Amniotic stem cell (primary cell): ENCODE data around the gene GCN1.

Experiments used
- DNase-seq: peaks from one replicate; lab custom pipeline; 2025; lab: John Stamatoyannopoulos, UW

The GCN1 gene

DNA sequence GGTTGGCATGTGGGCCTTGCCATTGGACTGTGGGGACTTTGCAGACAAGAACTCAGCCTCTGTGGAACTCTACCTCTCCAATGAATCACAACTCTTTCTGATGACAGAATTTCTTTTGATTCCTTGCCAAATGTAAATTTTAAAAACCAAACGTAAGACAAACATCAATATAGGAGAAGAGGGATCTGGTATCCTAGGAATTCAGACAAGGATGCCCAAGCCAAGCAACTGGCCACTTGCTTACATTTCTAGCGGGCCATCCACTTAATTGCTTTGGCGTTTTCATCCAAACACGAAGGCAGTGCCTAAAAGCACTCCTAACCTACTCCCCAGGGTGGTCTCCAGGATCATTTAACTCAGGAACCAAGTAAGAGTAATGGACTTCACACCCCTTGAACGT lies 54.6 kb downstream of the GCN1 start:
- DNase-seq = no peak

DNA sequence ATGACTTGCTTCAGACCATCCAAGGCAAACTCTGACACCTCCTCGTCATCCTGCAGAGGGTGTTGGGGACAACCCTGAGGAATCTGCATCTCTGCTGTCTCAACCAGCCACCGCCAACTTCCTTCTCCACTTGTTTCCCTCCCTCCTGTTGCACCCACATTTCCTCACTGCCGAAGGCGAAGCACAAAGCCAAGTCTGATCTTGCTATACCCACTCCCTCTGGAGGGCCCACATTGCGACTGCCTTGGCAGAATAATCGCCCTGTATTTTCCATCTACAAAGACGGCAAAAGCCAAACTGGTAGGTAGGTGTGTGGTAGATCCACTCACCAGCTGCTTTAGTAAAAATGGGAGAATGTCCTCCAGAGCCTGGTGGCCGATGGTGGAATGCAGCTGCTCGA lies 56.1 kb downstream of the GCN1 start:
- no peak for DNase-seq

DNA sequence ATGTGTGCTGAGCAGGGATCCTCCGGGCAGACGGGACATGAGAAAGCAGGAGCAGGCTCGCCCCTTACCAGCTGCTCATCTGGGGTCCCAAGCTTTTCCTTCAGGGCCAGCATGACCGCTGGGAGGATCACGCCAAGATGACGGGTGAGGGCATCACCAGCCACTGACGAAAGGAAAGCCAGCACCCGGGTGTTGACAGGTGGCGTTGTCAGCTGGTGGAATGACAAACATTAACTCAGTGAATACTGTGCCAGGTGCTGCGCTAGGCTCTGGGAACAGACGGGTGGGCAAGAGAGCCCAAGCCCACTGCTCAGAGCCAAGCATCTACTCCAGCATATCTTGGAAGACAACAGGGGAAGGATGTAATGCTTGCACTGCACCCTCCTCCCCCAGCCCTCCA lies 56.7 kb downstream of the GCN1 start:
- DNase-seq = no peak

DNA sequence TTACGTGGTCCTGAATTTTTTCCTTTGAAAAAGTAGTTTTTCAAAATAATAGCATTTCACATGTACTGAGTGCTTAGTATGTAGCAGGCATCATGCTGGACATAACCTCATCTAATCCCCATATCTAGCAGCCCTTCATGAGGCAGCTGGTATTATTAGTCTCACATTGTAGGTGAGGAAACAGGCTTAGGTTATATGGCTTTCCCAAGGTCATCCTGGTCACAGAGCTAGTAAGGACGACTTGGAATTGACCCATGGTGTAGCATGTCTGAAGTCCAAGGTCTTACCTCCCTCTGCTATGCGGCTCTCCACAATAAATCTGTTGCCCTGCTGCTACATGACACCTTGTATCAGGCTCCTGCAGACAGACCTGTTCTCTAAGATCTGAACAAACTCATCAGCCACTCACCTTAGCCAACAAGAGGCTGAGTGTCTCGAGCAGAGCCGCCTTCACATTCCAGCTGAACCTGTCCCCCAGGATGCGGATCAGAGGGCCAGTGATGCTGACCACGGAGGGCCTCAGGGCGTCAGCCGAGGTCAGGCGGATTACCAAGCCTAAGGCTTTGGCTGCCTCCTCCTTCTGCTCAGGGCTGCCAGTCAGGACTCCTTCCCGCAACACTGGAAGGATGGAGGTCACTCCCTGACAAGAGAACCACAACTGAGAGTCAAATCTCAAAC lies 58.3 kb downstream of the GCN1 start:
- DNase-seq = no peak

DNA sequence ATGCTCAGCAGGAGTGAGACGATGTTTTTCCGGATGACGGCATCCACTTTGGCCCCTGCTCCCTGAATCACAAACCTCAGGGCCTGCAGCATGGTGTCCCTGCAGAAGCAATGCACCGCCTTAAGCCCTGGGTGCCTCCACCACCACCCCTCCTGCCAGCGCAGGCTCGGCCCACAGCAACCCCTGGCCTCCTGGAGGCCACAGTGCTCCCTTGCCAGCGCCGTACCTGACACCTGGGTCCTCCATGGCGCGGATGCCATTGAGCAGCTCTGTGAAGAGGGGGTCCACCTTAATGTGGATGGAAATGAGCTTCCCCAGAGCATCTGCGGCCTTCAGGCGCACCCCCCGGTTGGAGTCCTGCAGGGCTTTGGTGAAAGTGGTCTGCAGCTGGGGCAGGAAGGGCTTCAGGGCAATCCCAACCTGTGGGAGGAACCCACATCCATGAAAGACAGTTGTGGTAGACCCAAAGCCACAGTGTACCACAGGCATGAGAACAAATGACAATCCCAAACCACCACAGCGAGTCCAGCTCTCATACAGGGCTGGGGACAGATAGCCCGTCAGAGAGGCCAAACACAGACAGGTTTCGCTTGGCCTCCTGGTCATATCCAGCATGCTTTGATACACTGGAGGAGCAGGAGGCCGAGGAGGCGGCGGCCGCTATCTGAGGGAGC lies 60.1 kb downstream of the GCN1 start:
- DNase-seq = no peak

DNA sequence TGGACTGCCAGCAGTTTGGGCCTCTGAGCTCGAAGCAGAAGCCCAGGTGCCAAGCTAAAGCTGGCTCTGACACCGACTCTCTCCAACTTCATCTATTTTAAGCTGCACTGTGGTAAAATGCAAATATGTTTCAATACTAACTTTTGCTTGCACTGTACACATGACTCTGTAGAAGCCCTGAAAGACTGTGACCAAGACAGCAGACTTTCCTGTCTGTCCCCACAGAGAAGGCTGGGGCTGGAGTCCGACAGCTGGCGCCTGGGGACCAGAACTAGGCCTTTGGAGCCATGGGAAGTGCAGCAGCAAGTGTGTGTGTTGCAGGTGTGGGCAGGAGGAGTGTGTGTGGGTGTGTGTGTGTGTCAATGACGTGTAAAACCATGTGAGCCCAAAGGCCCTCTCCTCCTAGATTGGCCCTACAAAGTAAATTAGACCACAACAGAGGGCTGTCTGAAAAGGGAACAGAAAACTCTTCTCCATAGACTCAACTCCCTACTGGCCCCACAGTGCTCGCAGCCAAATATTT lies 61.6 kb downstream of the GCN1 start:
- DNase-seq = no peak

DNA sequence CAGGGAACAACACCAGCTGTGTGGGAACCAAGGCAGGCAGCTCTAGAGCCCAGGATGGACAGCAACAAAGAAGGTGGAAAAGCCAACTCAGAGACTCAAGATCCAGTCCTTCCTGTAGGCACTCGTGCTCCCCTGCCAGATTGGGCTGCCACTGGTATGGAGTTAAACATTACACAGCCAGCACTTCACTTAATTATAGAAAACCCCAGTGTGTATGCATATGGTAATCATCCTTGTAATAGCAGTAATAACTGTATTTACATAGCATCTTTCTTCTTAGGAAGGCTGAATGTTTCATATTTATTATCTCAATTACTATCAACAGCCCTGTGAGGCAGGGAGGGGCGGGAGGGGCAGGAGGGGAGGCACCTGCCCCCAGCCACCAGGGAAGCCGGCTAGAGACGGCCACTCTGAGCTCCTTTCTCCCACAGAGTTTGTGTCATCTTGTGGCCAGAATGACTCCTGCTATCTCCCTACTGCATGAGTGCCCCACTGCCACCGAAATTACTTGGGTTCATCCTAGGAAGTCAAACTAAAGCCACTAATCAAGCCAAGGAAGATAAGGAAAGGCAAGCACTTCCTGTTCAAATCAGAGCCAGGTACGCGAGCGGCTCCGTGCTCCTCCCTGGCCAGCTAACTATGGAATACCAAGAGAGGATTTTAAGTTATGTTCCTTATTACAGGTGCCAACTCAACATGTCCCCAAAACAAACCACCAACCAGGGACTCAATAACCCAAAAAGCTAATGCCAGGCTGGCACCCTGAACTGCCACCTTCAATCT lies 62.3 kb downstream of the GCN1 start:
- DNase-seq = no peak

DNA sequence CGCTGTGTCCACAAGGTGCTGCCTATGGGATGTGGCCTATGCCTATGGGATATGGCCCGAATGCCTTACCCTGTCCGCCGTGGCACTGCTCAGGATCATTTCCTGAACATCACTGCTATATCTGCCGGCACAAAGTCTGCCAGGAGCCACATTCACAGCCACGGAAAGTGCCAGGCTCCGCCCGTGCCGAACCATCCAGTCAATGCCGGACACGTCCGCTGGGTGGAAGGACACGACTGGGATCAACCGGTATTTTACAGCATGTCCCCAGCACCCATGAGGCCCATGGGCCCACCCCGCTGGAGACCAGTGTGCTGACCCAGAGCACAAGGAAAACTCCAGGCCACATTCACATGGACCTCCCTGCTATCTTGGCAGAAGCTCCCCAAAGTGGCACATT lies 63.4 kb downstream of the GCN1 start:
- DNase-seq = no peak

DNA sequence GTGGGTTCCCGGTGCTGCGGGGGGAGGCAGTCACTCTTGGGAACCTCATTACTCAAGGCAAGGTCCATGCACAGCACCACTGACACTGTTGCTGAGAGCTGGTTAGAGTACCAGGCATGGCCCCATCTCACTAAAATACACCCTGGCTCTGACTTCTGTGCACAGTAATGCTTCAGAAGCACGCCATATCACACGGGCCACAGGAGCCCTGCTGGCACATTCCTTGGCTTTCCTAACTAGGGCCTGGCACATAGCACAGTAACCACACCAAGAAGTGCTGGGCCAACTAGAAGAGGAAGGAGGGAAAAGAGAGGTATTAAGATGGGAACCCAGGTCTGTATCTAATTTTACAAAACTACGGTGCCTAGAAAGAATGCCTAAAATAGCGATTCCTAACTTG lies 64.5 kb downstream of the GCN1 start:
- no peak for DNase-seq

DNA sequence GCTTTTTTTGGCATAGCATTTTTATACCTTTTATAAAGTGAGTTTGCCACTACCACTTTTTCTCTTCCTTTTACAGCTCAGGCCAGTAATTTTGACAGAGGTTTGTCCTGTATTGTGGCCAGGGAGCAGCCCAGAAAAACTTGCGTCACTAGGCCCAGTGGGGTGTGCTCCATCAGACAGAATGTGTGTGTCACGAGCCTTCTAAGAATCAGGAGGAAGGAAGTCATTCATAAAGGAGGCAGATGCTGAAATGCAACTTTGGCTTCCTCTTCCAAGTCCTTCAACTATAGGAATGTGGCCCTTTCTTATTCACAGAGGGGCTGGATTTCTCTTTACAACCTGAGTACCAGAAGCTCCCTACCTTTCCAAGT lies 67.9 kb downstream of the GCN1 start:
- DNase-seq = no peak

DNA sequence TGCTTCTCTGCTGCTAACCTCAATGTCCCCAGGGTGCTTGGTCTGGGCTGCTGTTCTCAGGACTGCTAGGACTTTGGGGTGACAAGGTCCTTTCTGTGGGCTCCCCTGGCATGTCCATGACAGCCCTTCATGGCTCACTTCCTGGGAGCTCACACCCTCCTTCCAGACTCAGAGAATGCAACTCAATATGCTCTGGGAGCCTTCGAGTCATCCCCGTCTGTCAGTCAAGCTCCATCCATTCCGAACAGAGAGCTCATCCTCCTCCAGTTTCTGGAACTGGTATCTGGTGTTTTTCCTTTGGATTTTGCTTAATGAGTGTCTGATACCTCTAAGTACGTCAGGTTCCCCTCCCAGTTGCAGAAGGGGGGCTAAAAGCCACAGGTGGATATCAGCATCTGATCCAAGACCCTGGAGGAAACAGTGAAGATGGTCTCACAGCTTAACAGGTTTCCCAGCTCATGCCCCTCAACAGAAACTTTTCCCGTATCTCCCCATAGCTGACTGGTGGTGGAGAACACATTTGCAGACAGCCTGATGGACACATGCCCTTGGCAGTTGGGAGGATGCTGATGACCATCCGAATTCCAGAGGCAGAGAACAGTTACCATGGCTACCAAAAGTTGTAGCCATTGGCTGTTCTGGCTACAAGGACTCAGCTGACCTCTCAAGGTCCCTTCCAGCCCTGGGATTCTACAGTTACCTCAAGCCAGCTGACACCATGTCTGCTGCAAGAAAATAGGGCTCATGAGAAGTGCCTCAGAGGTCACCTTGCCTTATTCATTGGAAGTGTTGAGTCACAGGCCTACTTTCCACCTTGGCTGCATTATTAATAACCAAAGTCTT lies 68.5 kb downstream of the GCN1 start:
- DNase-seq = no peak

DNA sequence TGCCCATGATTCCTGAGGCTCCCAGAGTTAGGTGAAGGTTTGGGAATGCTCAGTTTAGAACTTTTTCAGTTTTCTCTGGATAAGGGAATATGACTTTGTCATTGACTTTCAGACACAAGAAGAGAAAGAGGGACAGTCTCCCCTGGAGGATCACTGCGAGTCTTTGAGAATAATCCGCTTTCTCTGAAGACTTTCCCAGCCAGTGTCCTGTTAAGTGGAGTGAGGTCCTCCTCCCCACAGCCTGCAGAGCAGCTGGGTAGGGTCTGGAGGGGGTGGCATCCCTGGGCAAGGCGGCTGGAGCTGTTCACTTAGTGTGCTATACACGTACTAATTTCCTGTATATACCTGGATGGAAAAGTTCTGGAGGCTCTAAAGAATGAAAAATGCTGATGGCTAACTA lies 69.5 kb downstream of the GCN1 start:
- DNase-seq = no peak

DNA sequence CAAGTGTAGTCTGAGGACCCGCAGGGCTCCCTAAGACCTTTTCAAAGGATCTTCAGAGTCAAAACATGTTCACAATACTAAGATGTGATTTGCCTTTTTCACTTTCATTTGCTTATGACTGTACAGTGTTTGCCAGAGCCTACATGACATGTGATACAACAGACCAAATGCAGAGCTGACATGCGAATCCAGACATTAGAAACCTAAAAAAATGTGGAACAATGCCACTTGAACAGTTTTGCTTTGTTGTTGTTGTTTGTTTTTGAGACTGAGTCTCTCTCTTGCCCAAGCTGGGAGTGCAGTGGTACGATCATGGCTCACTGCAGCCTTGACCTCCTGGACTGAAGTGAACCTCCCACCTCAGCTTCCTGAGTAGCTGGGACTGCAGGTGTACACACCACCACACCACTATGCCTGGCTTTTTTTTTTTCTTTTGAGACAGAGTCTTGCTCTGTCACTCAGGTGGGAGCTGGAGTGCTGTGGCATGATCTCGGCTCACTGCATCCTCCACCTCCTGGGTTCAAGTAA lies 72.7 kb downstream of the GCN1 start:
- no peak for DNase-seq

DNA sequence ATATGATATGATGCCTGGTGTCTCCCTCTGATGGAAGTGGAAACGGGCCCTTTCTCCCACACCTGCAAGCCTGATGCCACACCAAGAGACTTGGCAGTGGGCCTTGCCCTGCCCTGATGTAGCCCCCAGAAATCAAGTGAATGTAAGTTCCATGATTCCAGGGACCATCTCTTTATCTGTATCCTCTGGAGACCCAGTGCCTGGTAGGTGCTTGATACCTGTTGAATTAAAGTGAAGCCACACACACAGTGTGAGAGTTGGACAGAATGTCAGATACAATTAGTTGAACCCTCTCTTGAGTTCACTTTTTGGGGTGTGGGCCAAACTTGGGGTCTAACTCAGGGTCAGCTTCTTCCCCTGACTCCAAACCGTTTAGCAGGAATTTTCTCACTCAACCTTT lies 73.2 kb downstream of the GCN1 start:
- DNase-seq = no peak

DNA sequence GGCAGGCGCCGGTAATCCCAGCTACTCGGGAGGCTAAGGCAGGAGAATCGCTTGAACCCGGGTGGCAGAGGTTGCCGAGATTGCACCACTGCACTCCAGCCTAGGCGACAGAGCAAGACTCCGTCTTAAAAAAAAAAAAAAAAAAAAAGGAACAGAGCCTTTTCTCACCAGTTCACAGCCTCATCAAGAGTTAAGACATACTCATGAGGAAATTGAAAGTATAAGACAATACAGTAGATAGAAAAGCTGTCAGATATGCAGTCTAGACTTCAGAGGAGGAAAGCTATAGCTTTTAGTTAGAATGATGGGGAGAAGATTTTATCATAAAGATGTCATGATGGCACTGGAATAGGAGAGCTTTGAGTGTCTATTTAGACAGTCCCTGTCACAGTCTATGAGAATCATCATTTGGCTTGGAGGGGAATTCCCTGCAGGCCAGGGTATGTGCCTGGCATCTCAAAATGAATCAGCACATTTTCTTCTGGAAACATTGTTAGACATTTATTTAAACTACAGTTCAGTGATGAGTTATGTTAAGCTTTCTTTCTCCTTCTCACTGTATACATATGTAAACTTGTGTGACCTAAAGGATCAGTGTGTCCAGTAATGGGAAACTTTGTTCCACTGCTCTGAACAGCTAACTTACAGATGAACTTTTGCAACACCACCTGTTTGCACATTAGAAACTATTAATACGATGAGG lies 75.1 kb downstream of the GCN1 start:
- DNase-seq = peak; percentile 20

DNA sequence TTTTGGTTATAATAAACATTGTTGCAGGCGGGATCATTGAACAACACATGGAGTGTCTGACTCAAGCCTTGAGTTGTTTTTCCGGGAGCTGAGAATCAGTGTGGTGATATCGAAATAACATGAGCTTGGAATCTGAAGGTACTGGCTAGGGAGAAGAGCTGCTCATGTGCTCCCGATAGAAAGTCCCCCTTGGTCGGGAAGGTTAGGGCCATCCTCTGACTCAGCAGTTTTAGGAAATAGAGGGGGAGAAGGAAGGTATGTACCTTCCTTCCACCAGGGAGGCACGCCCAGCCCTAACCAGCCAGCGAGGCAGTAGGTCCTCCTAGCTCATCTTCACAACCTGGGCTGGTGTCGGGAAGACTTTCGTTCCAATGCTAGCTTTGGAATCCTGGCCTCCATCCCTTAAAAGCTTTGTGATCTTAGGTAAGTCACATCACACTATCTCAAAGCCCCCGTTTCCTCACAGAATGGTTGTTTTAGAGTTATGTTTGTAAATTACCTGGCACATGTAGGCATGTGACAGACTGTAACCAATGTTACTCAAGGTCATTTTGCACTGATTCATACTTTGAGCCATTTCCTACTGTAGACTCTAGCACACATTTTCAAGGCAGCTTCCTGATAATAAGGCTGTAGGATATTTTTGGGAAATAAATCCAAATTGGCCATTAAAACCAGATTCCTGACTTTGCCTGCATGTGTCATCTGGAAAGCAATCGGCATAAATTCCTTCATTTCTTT lies 76.0 kb downstream of the GCN1 start:
- DNase-seq = no peak

DNA sequence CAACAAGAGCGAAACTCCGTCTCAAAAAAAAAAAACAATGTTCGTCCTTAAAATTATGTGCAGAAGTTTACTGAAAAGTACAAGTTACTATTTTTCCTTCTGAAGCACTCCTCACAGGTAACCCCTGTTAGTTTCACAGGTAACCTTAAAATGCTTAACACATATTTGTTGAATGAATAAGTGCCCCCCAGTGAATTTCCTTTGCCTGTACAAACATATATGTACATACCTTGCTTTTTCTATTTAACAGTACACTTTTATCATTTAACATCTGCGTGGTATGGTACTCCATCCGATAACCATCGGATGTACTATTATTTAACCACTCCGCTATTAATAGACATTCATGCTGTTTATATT lies 76.6 kb downstream of the GCN1 start:
- DNase-seq = no peak

DNA sequence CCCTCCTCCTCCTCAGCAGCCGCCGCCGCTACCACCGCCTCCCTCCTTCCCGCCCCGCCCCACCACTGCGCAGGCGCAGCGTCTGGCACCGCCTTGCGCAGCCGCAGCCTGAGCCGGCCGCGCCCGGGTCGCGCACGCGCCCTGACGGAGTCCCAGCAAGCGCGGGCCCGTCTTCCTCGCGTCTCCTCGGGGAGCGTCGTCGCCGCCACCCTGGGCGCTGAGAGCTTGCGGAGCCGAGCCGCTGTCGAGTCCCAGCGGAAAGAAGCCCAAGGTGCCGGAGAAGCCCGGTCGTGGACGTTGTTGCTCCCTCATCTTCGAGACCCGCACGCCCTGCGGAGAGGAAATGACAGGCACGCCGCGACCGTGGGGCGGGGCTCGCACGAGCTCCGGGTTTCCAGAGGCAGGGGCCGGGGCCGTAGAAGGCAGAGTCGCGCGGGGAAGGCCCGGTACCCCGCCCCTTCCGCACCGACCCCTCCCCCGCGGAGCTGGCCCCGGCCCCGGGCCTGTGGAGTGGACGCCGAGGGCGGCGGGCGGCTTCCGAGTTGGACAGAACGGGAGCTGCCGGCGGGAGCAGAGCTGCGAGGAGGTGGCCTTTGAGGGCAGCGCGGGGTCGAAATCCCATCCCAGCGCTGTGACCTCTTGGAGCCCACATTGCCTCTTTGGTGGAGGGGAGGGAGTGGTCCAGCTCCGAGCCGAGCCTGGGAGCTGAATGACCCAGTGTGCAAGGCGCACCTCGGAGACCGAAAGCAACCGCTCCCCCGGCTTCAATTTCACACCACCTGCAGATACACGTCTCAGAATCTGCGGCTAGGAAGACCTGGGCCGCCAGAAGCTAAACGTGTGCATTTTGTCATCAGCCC lies 77.5 kb downstream of the GCN1 start:
- peak; percentile 80 for DNase-seq

DNA sequence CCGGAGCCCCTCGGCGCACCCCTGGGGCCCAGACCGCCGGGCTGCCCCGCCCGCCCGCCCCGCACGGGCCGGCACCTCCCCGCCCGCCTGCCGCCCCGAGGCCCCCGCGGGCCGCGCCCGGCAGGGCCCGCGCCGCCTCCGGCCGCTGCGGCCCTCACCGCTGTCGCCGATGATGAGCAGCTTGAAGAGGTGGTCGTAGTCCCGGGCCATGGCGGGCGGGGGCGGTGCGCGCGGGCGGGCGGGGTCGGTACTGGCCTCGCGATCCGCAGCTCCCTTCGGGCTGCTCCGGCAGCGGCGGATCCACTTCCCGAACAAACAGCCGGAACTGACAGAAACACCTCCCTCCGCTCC lies 78.1 kb downstream of the GCN1 start, which contains the start of gene RAB35:
TSS of gene RAB35 (minus strand) at position 313 of the 351 bp plus-strand sequence. CDS start at position 210, 103 bp downstream.
- no peak for DNase-seq
